Transverse colon (tissue), 4 donors: Measurements from ENCODE around the gene KMT5B. TPM values are rescaled to one million over a fixed set of nuclear protein-coding genes. Genes with fewer than 3 reads are reported as not detected.

Experiments
- DNase-seq: peaks from one replicate; pipeline ENCODE4 v3.0.0-alpha.2; 2019
- H3K27ac ChIP-seq, 4 donors: fragments of 200-600 bp; sonication (generic); 2 replicates each; pipeline ENCODE4 v1.5.1; 2016 to 2018; ENCODE audit warnings: inconsistent platforms in 4 of 4
- H3K27me3 ChIP-seq: fragments of 200-600 bp; sonication (generic); 2 replicates; pipeline ENCODE4 v1.5.1; 2017; ENCODE audit warnings: inconsistent platforms
- H3K36me3 ChIP-seq, 4 donors: fragments of 200-600 bp; sonication (generic); 2 replicates each; pipeline ENCODE4 v1.5.1; 2017 to 2019; ENCODE audit warnings: inconsistent platforms in 4 of 4
- H3K4me1 ChIP-seq, 4 donors: fragments of 200-600 bp; sonication (generic); 2 replicates each; pipeline ENCODE4 v1.5.1; 2017 to 2020; ENCODE audit warnings: inconsistent platforms in 4 of 4
- H3K4me3 ChIP-seq, 4 donors: fragments of 200-600 bp; sonication (generic); 1 replicate in 1 of 4; 2 replicates in 3 of 4; pipeline versions ENCODE4 v1.5.1 to v1.6.1; 2017 to 2019; ENCODE audit warnings: inconsistent platforms in 4 of 4
- H3K9me3 ChIP-seq, 2 donors: fragments of 200-600 bp; sonication (generic); 2 replicates each; pipeline ENCODE4 v1.5.1; 2017 to 2019; ENCODE audit warnings: inconsistent platforms in 2 of 2
- EP300 ChIP-seq: sonication (generic); formaldehyde crosslinking; IDR thresholded peaks from one replicate; pipeline ENCODE4 v1.6.1; 2017; ENCODE audit warnings: antibody characterized with exemption, low read depth
- POLR2A ChIP-seq: fragments of 450-650 bp; IDR thresholded peaks from one replicate; pipeline ENCODE4 v1.6.1; 2016; ENCODE audit warnings: antibody characterized with exemption, mild to moderate bottlenecking, moderate library complexity
- POLR2AphosphoS5 ChIP-seq, 3 donors: sonication (generic); formaldehyde crosslinking; IDR thresholded peaks; one replicate each; pipeline ENCODE4 v1.6.1; 2016; ENCODE audit warnings: antibody characterized with exemption in 3 of 3
- WGBS, 2 donors: methylation state at CpG; one replicate each; pipeline ENCODE4 v1.1.5; 2018; ENCODE audit warnings: low coverage in 1 of 2; 5-methylcytosine and 5-hydroxymethylcytosine counted together
- in situ Hi-C, 4 donors: fragments of 200-750 bp; cut with MboI; loops; one replicate each; pipeline versions ENCODE4 v1.15.0 to v1.15.1; 2017; ENCODE audit warnings: low sequenced_read_pairs in 3 of 4, low pct_ligation_motif_present in 1 of 4, low pct_unique_long_range_greater_than_20kb in 1 of 4
- intact Hi-C: fragments of 100-400 bp; cut with DNase I; formaldehyde crosslinking; loops from one replicate; pipeline ENCODE4 v1.15.1; 2023; ENCODE audit warnings: low total_unique reads
- total RNA-seq, 4 donors: library from RNA; depleted of rRNA; stranded (reverse); fragments of >200 nt; gene quantifications; one replicate each; pipeline ENCODE4 v1.1.0, GENCODE V29; 2016
- TF ChIP-seq, protein P1 (sequence below), 5 experiments: fragments of 200-600 bp in 3 of 5; fragments of 450-650 bp in 2 of 5; sonication (generic) in 3 of 5; IDR thresholded peaks; 1 replicate in 2 of 5; 2 replicates in 3 of 5; pipeline ENCODE4 v1.5.1; 2016 to 2017; ENCODE audit warnings: antibody characterized with exemption in 5 of 5, inconsistent platforms in 3 of 5, mild to moderate bottlenecking in 2 of 5, moderate library complexity in 1 of 5

Gene KMT5B
- total RNA-seq, 4 donors from 2014 or later: 33.4 to 71.4 (median 63.8) TPM

DNA sequence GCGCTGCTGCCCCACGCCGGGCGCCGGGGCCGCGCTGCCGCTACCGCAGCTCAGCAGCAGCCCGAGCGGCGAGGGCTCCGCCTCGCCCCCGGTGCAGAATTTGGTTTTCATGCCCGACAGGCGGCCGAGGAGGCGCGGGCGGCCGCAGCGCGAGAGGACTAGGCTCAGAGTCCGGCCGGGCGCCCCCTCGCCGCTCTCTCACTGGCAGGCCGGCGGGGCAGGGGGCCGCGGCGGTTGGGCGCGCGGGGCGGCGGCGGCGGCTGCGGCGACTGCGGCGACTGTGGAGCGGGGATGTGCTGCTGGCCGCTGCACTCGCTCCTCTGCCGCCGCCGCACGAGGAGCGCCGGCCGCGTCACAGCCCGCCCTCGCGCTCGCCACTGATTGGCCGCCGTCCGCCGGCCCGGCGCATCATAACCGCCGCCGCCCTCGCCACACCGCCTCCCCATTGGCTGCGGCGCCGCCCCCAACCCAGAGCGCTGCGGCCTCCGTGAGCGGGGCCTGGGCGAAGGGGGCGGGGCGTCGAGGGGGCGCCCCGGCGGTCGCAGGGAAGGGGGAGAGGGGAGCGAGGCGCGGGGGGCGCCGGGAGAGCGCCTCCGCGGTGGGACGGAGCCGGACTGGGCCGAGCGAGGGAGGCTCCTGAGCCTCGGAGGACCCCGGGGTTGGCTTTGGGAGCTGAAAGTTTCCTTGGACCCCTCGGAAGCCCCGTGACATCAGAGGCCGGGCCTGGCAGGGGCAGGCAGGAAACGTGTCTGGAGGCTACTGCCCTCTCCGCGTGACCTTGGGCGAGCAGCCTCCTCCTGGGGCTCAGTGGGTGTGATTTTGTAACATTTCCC lies 91.8 kb downstream of the KMT5B start, which contains the start of gene CHKA:
Gene CHKA (minus strand): TSS at position 322 of the 833 bp plus-strand sequence. CDS start 211 bp downstream, at position 111.
- no peaks in the 10 kb centered on the region for H3K9me3 ChIP-seq
- peak within 1 kb of the TSS; percentile 66 to 95 (median 81) for H3K4me3 ChIP-seq
- H3K27ac ChIP-seq: peak within 1 kb of the TSS; percentile 96 to 100 (median 98)
- peak; percentile 83 for TF ChIP-seq POLR2A
- no peak for TF ChIP-seq EP300
- TF ChIP-seq POLR2AphosphoS5 (IDR thresholded peaks at IDR 0.05): peak; percentile 62 to 93 (median 89)
- TF ChIP-seq, protein P1, sequence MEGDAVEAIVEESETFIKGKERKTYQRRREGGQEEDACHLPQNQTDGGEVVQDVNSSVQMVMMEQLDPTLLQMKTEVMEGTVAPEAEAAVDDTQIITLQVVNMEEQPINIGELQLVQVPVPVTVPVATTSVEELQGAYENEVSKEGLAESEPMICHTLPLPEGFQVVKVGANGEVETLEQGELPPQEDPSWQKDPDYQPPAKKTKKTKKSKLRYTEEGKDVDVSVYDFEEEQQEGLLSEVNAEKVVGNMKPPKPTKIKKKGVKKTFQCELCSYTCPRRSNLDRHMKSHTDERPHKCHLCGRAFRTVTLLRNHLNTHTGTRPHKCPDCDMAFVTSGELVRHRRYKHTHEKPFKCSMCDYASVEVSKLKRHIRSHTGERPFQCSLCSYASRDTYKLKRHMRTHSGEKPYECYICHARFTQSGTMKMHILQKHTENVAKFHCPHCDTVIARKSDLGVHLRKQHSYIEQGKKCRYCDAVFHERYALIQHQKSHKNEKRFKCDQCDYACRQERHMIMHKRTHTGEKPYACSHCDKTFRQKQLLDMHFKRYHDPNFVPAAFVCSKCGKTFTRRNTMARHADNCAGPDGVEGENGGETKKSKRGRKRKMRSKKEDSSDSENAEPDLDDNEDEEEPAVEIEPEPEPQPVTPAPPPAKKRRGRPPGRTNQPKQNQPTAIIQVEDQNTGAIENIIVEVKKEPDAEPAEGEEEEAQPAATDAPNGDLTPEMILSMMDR (IDR thresholded peaks at IDR 0.05): no peak
- H3K36me3 ChIP-seq: no peaks in the 10 kb centered on the region
- peaks cover 15 to 60% (median 51%) of the 10 kb centered on the region in 4 donors for H3K4me1 ChIP-seq
- in situ Hi-C loops (no loop called here), intact Hi-C loops (loop anchor here (5.0 to 10.0 kb wide), 2 partner anchors 86 to 91 kb away; partner anchors contain the start of genes KMT5B, NDUFS8 and TCIRG1)
- peak; percentile 95 for DNase-seq
- WGBS, 2 donors: 0% methylated on average over 29 of the region's 107 CpGs; no CpG with 5 or more reads in 1 of the 2 donors
- no peaks in the 10 kb centered on the region for H3K27me3 ChIP-seq

DNA sequence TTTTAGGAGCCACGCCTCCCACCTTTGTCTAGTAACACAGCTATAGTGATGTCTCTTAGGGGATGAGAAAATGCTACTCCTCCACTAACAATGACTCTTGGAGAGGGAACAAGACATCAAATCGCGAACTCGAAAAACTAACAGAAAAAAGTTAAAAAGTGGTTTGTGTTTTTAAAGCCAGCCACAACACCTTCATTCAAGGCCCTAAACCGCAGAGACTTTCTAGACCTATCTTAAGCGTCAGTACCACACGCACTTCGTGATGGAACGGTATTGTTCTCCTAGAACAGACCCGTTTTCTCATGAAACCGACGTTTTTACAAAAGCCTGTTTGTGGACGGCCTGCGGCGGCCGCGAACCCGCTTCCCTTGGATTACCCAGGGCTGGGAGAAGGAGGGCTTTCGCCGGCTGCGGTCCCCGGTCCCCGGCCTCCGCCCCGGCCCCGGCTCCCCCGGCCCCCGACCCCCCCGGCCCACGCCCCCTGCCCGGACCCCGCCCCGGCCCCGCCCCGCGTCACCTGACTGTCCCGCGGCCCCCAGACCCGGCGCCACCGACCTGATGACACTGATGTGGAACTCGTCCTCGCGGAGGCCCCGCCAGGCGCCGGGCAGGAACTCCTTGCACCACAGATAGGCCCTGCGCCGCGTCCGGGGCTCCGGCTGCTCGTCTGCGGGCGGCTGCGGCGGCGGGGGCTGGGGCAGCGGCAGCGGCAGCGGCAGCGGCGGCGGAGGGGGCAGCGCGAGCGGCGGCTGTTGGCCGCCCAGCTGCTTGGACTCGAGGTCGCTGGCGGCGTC lies 92.6 kb downstream of the KMT5B start:
- intact Hi-C loops: loop anchor here (5.0 to 10.0 kb wide), 2 partner anchors 86 to 92 kb away; partner anchors contain the start of genes KMT5B, NDUFS8 and TCIRG1
- no peaks in the 10 kb centered on the region for H3K9me3 ChIP-seq
- H3K4me1 ChIP-seq: peaks cover 15 to 68% (median 54%) of the 10 kb centered on the region in 4 donors
- WGBS, 2 donors: 2% methylated on average over 28 of the region's 73 CpGs; no CpG with 5 or more reads in 1 of the 2 donors
- H3K36me3 ChIP-seq: no peaks in the 10 kb centered on the region
- DNase-seq: peak; percentile 53
- peak overlapping the region; percentile 66 to 95 (median 81) for H3K4me3 ChIP-seq
- H3K27ac ChIP-seq: peak overlapping the region; percentile 96 to 100 (median 98)
- no peaks in the 10 kb centered on the region for H3K27me3 ChIP-seq
- TF ChIP-seq, protein P1 (IDR thresholded peaks at IDR 0.05): no peak
- no peak for TF ChIP-seq POLR2A
- no peak for TF ChIP-seq EP300
- peak in 1 of 3 donors; percentile 14 for TF ChIP-seq POLR2AphosphoS5 (IDR thresholded peaks at IDR 0.05)
- in situ Hi-C loops: no loop called here

DNA sequence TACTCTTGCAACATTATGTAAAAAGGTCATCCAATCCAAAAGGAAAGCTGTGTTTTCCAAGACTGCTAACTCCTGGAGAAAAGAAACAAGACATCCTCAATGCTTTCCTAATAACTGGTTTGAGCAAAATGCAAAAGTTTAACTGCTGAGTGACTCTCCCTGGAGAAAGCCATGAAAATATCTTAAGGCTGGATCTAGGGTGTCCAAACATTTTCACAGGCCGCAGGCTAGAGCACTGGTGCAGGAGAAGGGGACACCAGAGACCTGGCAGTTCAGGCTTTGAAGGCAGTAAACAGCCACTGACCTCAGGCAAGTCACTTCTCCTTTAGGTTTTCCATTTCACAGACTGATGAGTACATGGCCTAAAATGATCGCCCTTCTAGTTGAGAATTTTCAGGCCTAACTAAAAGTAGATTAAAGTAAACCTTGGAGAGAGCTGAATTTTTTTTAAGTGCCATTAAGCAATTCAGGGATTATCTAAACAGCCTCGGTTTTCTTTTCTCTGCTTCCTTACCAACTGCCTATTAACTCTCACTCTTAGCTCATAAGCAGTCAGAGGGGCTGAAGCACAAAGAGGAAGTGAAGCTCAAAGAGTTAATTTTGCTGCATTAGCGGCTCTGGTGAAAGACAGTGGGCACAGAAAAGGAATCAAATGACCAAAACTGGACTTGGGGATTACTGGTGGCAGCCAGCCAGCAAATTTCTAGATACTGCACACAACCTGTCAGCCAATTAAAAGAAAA lies 94.2 kb downstream of the KMT5B start:
- peak; percentile 50 for DNase-seq
- Histone ChIP-seq H3K27me3 (no peaks in the 10 kb centered on the region), H3K4me3 (peak overlapping the region in 3 of 4 donors; percentile 77 to 95 (median 85)), H3K27ac (peak overlapping the region; percentile 96 to 100 (median 98)), H3K9me3 (no peaks in the 10 kb centered on the region), H3K4me1 (peaks cover 15 to 73% (median 53%) of the 10 kb centered on the region in 4 donors), H3K36me3 (no peaks in the 10 kb centered on the region)
- WGBS, 2 donors: 24% methylated on average over 2 to 4 of the region's 4 CpGs
- TF ChIP-seq, protein P1 (IDR thresholded peaks at IDR 0.05): no peak
- TF ChIP-seq POLR2AphosphoS5 (IDR thresholded peaks at IDR 0.05): peak in 2 of 3 donors; percentile 15 to 30
- in situ Hi-C loops: no loop called here
- intact Hi-C loops: no loop called here
